LNCaP clone FGC (cell line): ENCODE data around the gene SOX18.

ENCODE experiments used
- DNase-seq: peaks from one replicate; pipeline ENCODE4 v3.0.0-alpha.2; 2011; ENCODE audit warnings: low read depth
- H3K4me3 ChIP-seq: 2 replicates; pipeline ENCODE4 v1.5.1; 2011; ENCODE audit warnings: mild to moderate bottlenecking, low read depth, low read length, control low read depth
- CTCF ChIP-seq: IDR thresholded peaks from 2 replicates; pipeline ENCODE4 v1.5.1; 2012; ENCODE audit warnings: mild to moderate bottlenecking; ENCODE audit not compliant: control insufficient read depth, insufficient read depth; ENCODE audit errors: extremely low read depth

SOX18 gene

GRCh38 chr20:64039293-64040160, 9.9 kb downstream of the SOX18 start:
- TF ChIP-seq CTCF = no peak
- DNase-seq = no peak
- peak overlapping the region; percentile 43 for H3K4me3 ChIP-seq

GRCh38 chr20:64038565-64039292, 10.7 kb downstream of the SOX18 start:
- peak; percentile 37 for DNase-seq
- TF ChIP-seq CTCF = peak; percentile 80
- peak overlapping the region; percentile 43 for H3K4me3 ChIP-seq

- no peak for DNase-seq
- TF ChIP-seq CTCF = peak; percentile 17; the same call in 1 of the 2 replicates
Measured at GRCh38 chr20:64038224-64038564, 11.2 kb downstream of the SOX18 start.

GRCh38 chr20:64037498-64038213, 11.8 kb downstream of the SOX18 start:
- H3K4me3 ChIP-seq = no peak overlapping the region
- DNase-seq = no peak
- TF ChIP-seq CTCF = no peak

More at GRCh38 chr20:64038224-64038564, 11.2 kb downstream of the SOX18 start:
- H3K4me3 ChIP-seq = no peak overlapping the region

GRCh38 chr20:64037199-64037497, 12.3 kb downstream of the SOX18 start:
- no peak overlapping the region for H3K4me3 ChIP-seq
- no peak for TF ChIP-seq CTCF
- DNase-seq = no peak

- DNase-seq = no peak
- no peak overlapping the region for H3K4me3 ChIP-seq
- TF ChIP-seq CTCF = no peak
Measured at GRCh38 chr20:64036346-64037198, 12.9 kb downstream of the SOX18 start.
